ENCODE data around the gene USP2. TPM values are rescaled to one million over a fixed set of nuclear protein-coding genes. Genes with fewer than 3 reads are reported as not detected.

The USP2 gene
- total RNA-seq, 1 donor from 2014 or later, result 135 TPM

- Histone ChIP-seq H3K9me3 (replicated peaks) (no peaks in the 10 kb centered on the region), H3K27me3 (ENCODE audit: low read depth) (peaks cover 43% of the 10 kb centered on the region), H3K27ac (replicated peaks) (no peak overlapping the region), H3K4me1 (no peaks in the 10 kb centered on the region), H3K36me3 (no peaks in the 10 kb centered on the region), H3K4me3 (no peak overlapping the region)
- intact Hi-C loops (cut with micrococcal nuclease), result no loop called here
- TF ChIP-seq CTCF (IDR thresholded peaks at IDR 0.05; ENCODE audit: borderline replicate concordance), result no peak
- no peak for DNase-seq
These were observed 34.5 kb upstream of the USP2 start for GRCh38 chr11:119415966-119416365.

GRCh38 chr11:119415517-119415916, 34.0 kb upstream of the USP2 start:
- TF ChIP-seq CTCF (IDR thresholded peaks at IDR 0.05; ENCODE audit: borderline replicate concordance), result no peak
- no peaks in the 10 kb centered on the region for H3K36me3 ChIP-seq
- intact Hi-C loops (cut with micrococcal nuclease), result no loop called here
- no peak for DNase-seq
- no peaks in the 10 kb centered on the region for H3K9me3 ChIP-seq (replicated peaks)
- H3K27me3 ChIP-seq (ENCODE audit: low read depth), result peaks cover 39% of the 10 kb centered on the region
- no peak overlapping the region for H3K27ac ChIP-seq (replicated peaks)
- H3K4me1 ChIP-seq, result no peaks in the 10 kb centered on the region
- H3K4me3 ChIP-seq, result no peak overlapping the region

- no peaks in the 10 kb centered on the region for H3K36me3 ChIP-seq
- intact Hi-C loops (cut with micrococcal nuclease), result no loop called here
- TF ChIP-seq CTCF (IDR thresholded peaks at IDR 0.05; ENCODE audit: borderline replicate concordance), result no peak
- no peak overlapping the region for H3K27ac ChIP-seq (replicated peaks)
- no peaks in the 10 kb centered on the region for H3K9me3 ChIP-seq (replicated peaks)
- H3K4me3 ChIP-seq, result no peak overlapping the region
- no peak for DNase-seq
- no peaks in the 10 kb centered on the region for H3K4me1 ChIP-seq
- peaks cover 31% of the 10 kb centered on the region for H3K27me3 ChIP-seq (ENCODE audit: low read depth)
These were observed 33.2 kb upstream of the USP2 start for GRCh38 chr11:119414734-119415133.

- TF ChIP-seq CTCF (IDR thresholded peaks at IDR 0.05; ENCODE audit: borderline replicate concordance), result no peak
- no peak overlapping the region for H3K27ac ChIP-seq (replicated peaks)
- H3K4me1 ChIP-seq, result no peaks in the 10 kb centered on the region
- no peaks in the 10 kb centered on the region for H3K9me3 ChIP-seq (replicated peaks)
- intact Hi-C loops (cut with micrococcal nuclease), result no loop called here
- no peaks in the 10 kb centered on the region for H3K36me3 ChIP-seq
- H3K4me3 ChIP-seq, result no peak overlapping the region
- DNase-seq, result no peak
- peaks cover 27% of the 10 kb centered on the region for H3K27me3 ChIP-seq (ENCODE audit: low read depth)
These were observed 32.8 kb upstream of the USP2 start for GRCh38 chr11:119414321-119414720.

- no peaks in the 10 kb centered on the region for H3K36me3 ChIP-seq
- H3K4me3 ChIP-seq, result no peak overlapping the region
- H3K27ac ChIP-seq (replicated peaks), result no peak overlapping the region
- DNase-seq, result no peak
- H3K4me1 ChIP-seq, result no peaks in the 10 kb centered on the region
- peaks cover 4% of the 10 kb centered on the region for H3K27me3 ChIP-seq (ENCODE audit: low read depth)
- intact Hi-C loops (cut with micrococcal nuclease), result no loop called here
- TF ChIP-seq CTCF (IDR thresholded peaks at IDR 0.05; ENCODE audit: borderline replicate concordance), result no peak
- no peaks in the 10 kb centered on the region for H3K9me3 ChIP-seq (replicated peaks)
These were observed 30.6 kb upstream of the USP2 start for GRCh38 chr11:119412072-119412471.

- no peak for DNase-seq
These were observed 29.0 kb upstream of the USP2 start for GRCh38 chr11:119410501-119410900.

More at GRCh38 chr11:119410501-119410900, 29.0 kb upstream of the USP2 start:
- intact Hi-C loops (cut with micrococcal nuclease), result no loop called here
- H3K4me3 ChIP-seq, result no peak overlapping the region
- H3K9me3 ChIP-seq (replicated peaks), result no peaks in the 10 kb centered on the region
- H3K27ac ChIP-seq (replicated peaks), result no peak overlapping the region
- H3K36me3 ChIP-seq, result no peaks in the 10 kb centered on the region
- H3K4me1 ChIP-seq, result no peaks in the 10 kb centered on the region
- TF ChIP-seq CTCF (IDR thresholded peaks at IDR 0.05; ENCODE audit: borderline replicate concordance), result no peak
- no peaks in the 10 kb centered on the region for H3K27me3 ChIP-seq (ENCODE audit: low read depth)
